GM19023 (cell line): ENCODE data around the gene CSRNP3.
"Not testable (repeated sequence)": the region's sequence is repeated elsewhere in the genome, so short reads cannot be mapped to it uniquely, and the experiment has no call there.

ENCODE experiments used
- ATAC-seq: cut with Tn5 transposase; IDR thresholded peaks from one replicate; pipeline ENCODE4 v1.9.1; 2021; ENCODE audit warnings: mild to moderate bottlenecking, moderate library complexity; ENCODE audit not compliant: unreplicated experiment

Gene CSRNP3

DNA sequence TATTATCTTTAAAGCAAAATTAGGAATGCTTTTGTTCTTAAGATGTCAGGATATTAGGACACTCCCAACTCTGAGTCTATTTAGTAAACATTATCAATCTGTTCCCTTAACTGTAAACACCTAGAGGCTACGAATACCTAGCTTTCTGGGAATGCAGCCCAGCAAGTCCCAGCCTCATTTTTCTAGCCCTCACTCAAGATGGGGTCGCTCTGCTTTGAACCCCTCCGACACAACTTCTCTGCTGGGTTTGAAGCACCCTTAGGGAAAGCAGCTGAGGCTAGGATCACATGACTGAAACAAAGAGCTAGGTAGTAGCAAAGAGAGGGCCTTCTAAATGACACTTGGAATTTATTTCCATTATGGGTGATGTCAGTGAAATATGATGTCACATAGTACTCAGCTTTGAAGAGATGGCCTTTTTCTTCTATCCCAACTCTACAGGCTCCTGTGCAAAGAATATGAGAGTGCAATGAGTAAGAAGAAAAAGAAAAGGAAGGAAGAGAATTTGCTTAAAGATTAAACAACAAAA lies 114.7 kb downstream of the CSRNP3 start:
- no peak for ATAC-seq

DNA sequence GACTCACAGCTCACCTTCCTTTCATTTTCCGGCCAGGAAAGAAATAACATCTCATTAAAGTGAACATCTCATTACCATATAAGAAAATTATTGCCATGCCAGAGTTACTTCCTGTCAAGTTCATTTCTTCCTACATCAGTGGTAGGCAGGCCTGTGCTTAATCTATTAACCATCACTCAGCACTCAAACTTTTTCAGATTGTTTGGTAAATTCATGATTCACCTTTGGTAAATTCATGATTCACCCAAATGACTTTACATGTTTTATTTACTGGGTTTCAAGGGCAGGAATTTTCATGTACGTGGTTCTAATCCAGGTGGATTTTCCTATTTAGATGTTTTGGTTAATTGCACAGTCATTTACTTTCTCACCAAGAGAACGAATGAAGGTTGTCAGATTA lies 116.5 kb downstream of the CSRNP3 start:
- ATAC-seq = no peak

DNA sequence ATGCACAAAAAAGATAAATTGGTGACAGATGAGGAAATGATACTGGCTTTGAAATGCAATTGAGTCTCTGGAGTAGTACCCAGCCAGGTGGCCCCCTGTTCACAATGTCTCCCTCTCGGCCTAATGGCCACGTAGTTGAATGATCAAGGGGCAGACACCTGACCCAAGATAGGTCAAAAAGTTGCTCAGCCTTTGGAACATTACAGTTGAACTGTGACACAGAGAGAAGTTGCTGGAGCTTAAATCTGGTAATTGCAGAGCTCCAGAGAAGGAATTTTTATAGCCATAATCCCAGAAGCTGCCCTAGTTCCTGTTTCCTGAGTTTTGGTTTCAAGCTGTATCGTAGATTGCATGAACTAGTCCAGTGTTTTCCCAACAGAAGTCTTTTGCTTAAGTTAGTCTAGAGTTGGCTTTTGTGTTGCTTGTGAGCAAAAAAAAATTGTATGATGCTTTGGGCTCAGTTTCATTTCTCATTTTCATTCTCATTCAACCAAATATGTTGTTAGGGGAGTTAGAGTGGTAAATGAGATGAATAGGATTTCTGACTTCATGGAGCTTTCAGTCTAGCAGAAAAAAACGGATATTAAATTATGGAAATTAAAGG lies 117.9 kb downstream of the CSRNP3 start:
- peak; percentile 81 for ATAC-seq

DNA sequence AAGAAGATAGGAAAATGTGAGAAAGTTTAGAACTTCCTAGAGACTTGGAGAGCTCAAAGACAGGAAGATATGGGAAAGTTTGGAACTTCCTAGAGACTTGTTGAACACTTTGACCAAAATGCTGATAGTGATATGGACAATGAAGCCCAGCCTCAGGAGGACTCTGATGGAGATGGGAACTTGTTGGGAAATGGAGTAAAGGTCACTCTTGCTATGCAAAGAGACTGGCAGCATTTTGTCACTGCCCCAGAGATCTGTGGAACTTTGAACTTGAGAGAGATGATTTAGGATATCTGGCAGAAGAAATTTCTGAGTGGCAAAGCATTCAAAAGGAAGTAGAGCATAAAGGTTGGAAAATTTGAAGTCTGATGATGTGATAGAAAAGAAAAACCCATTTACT lies 121.5 kb downstream of the CSRNP3 start:
- ATAC-seq = not testable (repeated sequence)

DNA sequence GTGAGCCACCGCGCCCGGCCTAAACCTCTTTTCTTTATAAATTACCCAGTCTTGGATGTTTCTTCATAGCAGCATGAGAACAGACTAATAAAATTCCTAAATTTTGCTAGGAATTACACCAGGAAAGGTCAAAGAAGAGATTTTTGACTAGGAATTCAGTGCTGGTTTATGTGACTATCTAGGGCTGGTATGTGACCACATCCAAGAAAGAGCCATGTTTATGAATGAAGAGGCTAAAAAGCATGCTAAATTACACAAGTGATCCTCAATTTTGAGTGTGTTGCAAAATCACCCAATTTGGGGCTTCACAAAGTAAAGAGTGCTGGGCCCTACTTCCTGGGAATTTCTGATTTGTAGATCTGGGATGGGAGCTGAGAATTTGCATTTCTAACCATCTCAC lies 123.6 kb downstream of the CSRNP3 start:
- ATAC-seq = no peak

DNA sequence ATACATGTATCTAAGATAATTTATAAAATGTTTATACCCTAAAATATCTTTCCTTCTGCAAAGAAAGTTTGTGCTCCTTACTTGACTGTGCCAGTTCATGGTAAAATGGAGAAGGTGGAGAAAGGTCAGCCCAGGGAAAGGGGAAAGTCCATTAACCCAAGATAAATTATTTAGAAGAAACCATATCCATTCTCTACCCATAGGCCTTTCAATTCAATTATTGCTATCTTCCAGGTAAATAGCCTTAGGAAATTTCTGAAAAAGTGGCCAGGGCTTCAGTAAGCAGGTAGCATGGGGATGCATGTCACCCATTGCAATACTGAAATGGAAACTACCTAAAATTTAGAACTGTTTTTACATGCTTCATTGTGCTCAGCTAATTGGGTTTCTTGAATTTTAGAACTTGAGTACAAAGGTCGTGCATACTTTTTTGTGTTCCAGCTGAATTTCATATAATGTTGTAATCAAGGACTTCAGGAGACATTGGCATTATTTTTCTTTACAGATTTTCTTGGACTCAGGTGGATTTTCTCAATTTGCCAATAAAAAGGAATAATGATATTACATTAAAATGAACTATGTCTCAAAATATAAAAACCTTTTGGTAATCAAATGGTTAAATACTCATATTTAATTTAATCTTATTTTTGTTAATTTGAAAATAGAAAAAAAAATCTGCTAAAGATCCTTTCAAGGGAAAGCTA lies 124.9 kb downstream of the CSRNP3 start:
- ATAC-seq = no peak

DNA sequence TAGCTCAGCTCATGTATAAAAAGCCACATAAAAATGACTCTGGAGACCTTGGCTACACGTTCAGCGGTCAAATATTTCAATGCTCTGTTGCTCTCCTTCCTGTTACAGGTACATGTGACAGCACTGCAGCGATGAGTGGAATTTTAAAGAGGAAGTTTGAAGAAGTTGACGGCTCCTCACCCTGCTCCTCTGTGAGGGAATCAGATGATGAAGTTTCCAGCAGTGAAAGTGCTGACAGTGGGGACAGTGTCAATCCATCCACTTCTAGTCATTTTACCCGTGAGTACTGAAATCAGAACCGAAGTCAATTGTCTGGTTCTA lies 125.4 kb downstream of the CSRNP3 start:
- ATAC-seq = peak; percentile 84

DNA sequence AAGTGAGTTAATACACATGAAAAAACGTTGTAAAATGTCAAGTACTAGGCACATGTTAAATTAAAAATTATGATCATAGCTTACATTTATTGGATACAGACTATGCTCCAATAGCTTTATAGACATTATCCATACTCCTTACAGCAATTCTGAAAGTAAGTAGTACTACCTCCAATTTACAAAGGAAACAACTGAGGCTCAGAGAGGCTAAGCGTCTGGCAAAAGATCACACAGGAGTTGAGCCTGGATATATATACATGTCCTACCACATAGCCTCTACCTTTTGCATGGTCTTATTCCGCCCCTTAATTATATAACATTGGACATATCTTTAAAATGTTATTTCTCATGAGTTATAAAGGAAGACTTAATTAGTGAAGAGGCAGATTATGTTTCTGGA lies 127.3 kb downstream of the CSRNP3 start:
- no peak for ATAC-seq

DNA sequence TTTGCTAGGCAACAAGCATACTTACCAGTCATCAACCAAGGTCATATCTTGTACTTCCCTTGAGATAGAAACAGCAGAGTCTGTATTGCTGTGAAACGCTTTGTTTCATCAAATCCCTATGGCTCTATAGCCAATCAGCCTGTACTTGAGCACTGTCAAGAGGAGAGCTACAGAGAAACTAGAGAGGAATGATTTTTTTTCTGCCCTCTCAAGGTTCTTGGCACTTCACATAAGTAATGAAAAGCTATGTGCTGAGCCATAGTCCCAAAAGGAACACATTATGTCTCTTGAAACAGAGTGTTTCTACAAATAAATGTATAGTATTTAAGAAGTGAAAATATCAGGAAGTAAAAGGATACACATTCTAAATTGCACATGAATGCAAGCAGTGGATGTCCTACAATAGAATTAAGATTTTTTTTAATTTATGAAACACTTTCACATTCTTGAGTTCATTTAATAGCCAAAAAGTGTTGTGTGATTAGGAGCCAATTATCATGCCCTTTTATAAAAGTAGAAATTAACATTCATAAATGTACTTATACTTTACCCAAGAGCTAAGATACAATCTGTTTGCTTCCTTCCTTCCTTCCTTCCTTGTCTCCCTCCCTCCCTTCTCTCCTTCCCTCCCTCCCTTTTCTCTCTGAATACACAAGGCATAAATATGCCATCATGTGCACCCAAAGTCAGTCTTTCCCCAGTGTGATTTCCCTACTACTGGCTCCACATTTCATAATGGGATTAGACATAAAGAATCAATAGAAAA lies 131.8 kb downstream of the CSRNP3 start:
- no peak for ATAC-seq

DNA sequence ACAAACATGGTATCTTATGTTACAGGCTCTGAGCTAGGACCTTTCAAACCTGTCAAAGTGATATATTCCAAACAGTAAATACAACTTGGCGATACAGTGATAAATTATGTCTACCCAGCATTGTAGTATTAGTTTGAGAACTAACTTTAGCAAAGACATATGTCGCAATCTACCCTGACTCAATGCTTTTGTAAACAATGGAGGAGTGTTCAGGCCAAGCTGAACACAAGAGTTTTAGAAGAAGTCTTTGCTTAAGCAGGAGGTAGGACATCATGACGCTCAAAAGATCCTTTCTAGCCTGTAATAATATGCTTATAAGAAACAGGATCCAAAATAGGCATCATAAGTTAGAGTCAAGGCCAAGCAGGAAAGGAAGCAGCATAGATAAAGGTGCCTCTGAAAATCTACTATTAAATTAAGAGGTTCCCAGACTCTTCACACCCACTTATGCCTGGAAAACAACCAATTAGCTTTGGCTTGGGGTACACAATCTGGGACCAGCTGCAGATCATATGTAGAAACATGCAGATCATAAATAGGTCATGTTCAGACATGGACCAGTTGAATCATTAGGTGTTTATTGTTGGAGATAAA lies 132.5 kb downstream of the CSRNP3 start:
- no peak for ATAC-seq

DNA sequence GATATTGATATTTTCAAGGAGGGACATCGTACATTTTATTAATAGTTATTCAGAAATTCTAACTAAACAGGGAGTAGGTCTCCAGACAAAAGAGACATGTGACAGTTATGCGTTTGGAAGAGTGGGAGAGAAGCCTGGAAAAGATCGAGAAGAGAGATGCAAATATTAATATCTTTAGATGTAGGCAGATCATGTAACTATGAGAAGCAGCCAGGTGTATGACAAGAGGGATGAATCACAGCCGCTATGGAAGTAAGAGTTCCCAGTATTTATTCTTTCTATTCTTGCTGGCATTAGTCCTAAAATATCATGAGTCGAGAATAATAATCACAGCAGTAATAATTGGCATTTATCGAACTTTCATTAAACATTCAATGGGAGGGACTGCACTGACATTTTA lies 140.2 kb downstream of the CSRNP3 start:
- no peak for ATAC-seq

DNA sequence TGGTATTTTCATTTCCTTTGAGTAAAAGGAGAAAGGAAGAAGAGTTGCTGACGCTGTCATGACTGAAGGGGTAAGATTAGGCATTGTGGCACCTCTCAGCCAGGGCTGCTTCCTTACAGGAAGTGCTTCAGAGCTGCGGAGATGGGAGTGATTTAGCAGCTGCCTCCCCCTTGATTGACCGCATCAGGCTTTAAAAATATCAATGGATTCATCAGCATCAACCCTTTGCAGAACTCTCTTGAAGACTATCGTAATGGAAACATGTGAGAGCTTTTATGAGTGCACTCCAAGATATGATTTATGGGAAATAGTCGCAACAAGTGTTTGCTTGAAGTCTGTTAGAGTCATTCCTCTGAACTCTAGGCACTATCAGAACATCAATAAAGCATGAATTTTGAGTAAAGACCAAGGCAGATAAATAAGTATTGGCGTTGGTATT lies 141.1 kb downstream of the CSRNP3 start:
- no peak for ATAC-seq

DNA sequence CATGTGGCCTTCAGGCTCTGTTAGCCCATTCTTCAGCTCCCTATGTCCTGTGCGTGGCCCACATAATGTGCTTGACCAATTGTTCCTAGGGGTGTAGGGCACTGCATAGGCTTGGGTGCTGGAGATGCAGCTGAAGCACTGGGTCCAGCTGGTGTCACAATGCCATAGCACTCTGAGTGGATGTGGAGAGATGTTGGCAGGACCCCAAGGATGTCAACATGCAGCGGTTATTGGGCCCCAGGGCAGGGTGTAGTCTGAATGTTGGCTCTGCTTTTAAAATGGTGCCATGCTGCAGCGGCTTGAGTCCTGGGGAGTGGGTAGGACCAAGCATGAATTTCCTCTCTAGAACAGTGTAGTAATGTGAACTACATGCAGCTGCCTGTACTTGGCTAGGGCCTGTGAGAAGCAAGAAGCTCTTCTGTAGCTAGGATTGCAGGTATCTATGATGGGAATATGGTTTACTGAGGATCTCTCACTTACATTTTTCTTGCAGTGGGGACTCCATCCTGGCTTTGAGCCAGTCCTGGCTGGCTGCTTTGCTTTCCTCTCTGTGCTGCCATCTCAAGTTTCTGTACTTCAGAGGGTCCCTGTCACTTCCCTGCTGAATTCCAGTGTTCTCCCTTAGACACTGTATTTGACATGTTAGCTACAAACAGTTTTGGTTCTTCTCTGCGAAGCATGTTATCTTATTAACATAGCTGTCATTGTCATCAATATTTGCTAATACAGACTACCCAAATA lies 148.4 kb downstream of the CSRNP3 start:
- no peak for ATAC-seq

DNA sequence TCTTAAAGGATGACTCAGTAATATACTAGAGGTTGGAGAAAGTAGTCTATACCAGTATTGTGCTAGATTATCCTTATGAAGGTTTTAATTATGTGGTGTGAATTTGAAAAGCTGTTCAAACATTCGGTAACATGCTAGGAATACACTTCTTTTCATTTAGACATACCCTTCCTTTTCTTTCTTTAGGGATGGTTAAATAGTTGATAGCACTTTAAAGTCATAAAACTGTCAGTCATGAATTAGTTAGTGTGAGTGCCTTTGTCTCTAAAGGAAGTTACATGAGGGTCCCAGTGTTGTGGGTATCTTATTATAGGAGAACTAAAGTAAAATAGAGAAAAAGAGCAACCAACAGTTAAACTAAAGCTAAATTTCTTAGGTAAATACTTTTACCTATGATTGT lies 149.3 kb downstream of the CSRNP3 start:
- ATAC-seq = no peak

DNA sequence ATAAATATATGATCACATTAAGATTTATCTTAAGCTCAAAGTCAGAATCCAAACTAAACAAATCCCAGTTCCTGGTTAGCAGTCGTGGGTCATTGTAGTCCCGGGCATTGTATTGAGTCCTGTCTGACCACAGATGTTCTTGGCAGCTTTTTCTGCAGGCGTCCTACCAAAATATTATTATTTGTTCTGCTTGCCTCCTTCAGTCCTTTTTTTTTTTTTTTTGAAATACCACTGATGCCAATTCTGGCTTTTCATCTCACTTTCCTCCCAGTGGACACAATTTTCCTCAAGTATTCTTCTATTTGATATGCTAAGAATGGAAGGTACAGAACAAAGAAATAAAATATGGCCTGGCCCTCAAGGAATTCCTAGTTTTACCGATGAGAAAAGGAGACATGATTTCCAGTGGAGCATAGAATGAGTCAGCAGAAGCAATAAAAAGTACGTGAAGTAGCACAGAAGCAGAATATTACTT lies 151.6 kb downstream of the CSRNP3 start:
- no peak for ATAC-seq

DNA sequence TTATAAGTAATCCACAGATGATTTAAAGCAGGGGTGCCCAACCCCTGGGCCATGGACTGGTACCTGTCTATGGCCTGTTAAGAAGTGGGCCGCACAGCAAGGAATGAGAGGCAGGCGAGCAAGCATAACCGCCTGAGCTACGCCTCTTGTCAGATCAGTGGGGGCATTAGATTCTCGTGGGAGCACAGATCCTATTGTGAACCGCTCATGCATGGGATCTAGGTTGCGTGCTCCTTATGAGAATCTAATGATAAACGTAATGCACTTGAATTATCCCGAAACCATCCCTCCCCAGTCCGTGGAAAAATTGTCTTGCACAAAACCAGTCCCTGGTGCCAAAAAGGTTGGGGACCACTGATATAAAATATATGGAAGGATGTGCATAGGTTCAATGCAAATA lies 153.7 kb downstream of the CSRNP3 start:
- ATAC-seq = no peak

DNA sequence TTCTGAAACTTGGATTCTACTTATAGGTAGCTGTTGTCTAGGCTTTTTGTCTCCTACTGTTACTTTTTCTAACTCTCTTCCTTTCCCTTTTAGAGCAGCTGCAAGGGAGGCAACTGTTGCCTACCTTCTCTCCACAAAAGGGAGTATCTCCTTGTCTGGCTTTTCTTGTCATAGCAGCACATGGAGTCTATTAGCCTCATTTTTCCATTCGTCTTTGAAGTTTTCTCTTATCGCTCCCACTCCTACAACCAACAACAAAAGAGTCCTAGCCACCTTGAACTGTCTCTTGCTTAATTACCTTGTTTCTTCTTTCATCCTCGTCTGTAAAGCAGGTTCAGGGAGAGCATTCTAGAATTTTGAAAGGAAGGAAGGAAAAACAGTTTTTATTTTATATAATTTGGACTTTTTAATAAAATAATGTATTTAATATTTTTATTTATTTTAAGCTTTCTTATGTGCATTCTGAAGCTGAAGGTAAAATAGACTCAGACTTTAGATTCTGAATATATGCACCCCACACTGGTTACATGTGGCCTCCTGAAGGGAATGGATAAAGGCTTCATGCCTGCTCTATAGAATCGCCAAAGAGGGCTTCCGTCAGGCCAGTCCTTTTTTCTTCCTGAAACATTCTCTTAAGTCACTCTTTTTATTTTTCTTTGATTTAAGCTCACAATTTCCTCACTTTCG lies 154.4 kb downstream of the CSRNP3 start:
- no peak for ATAC-seq

DNA sequence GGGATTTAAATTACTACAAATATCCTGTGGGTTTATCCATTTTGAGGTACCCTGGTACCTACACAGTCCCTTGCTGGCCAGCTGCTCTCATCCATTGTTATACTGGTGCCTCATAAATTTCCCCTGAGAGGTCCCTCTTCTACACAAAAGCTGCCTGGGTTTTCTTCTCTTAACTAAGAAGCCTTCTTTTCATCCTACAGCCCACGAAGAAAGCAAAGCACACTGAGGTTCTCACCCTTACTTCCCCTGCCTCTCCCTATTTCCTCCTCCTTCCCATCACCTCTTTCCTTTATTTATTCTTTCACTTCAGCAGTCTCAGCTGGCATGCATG lies 154.9 kb downstream of the CSRNP3 start:
- no peak for ATAC-seq

DNA sequence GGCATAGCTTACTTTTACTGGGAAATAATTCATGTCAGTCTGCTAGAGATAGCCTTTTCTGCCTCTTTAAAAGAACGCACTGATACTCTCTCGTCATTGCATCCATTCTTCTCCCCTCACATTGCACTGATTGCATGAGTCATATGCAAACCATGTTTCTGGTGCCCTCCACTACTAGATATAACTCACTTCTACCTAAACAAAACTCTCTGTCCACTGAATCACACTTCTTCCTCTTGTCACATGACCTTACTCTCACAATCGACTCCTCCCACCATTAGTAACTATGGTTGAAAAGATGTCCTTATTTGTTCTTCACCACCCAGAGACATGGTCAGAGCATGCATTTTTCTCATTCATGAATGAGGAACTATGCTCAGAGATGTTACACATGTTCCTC lies 158.0 kb downstream of the CSRNP3 start:
- peak; percentile 48 for ATAC-seq

DNA sequence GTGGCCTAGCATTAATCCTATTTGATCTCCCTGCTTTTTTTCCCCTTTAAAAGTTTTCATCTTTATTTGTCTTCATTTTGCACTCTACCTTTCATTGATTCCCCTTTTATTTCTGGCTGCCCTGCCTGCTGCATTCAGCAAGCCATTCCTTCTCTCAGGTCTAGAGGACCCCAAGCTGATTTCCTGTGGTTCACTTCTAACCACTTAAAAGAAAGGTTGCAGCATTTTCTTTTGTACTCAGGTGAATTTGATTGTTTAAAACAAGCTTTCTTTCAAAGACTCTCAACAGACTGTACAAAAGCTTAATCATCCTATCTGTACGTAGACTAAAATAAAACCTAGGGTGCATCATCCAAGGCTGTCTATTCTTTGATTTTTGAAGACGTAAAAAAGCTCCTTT lies 160.3 kb downstream of the CSRNP3 start:
- no peak for ATAC-seq
